Ascending aorta (tissue), 2 donors: Measurements from ENCODE around the gene PTPRE. TPM values are rescaled to one million over a fixed set of nuclear protein-coding genes. Genes with fewer than 3 reads are reported as not detected.

Source experiments
- DNase-seq, 2 donors: peaks; one replicate each; pipeline ENCODE4 v3.0.0-alpha.2; 2019; ENCODE audit warnings: low spot score in 2 of 2
- H3K27ac ChIP-seq, 2 donors: fragments of 200-600 bp; sonication (generic); one replicate each; pipeline ENCODE4 v1.5.1; 2016 to 2017; ENCODE audit warnings: mild to moderate bottlenecking in 1 of 2
- H3K27me3 ChIP-seq: fragments of 200-600 bp; sonication (generic); one replicate; pipeline ENCODE4 v1.5.1; 2017
- H3K36me3 ChIP-seq, 2 donors: fragments of 200-600 bp; sonication (generic); one replicate each; pipeline ENCODE4 v1.5.1; 2016
- H3K4me1 ChIP-seq, 2 donors: fragments of 200-600 bp; sonication (generic); one replicate each; pipeline ENCODE4 v1.5.1; 2016 to 2017; ENCODE audit warnings: mild to moderate bottlenecking in 1 of 2
- H3K4me3 ChIP-seq, 2 donors: fragments of 200-600 bp; sonication (generic); one replicate each; pipeline ENCODE4 v1.5.1; 2016 to 2017; ENCODE audit warnings: mild to moderate bottlenecking in 1 of 2
- H3K9me3 ChIP-seq, 2 donors: fragments of 200-600 bp; sonication (generic); one replicate each; pipeline ENCODE4 v1.5.1; 2016
- intact Hi-C: fragments of 100-400 bp; cut with DNase I; formaldehyde crosslinking; loops from one replicate; pipeline ENCODE4 v1.15.1; 2023
- total RNA-seq: library from RNA; depleted of rRNA; stranded (reverse); fragments of >200 nt; gene quantifications from one replicate; pipeline ENCODE4 v1.1.0, GENCODE V29; 2016
- TF ChIP-seq, protein P1 (sequence below), 3 experiments: fragments of 200-600 bp in 2 of 3; fragments of 450-650 bp in 1 of 3; sonication (generic) in 2 of 3; IDR thresholded peaks; one replicate each; pipeline ENCODE4 v1.5.1; 2016 to 2019; ENCODE audit warnings: antibody characterized with exemption in 3 of 3, mild to moderate bottlenecking in 1 of 3, moderate library complexity in 1 of 3

Gene PTPRE
- total RNA-seq, 1 donor from 2014 or later: 14.5 TPM

DNA sequence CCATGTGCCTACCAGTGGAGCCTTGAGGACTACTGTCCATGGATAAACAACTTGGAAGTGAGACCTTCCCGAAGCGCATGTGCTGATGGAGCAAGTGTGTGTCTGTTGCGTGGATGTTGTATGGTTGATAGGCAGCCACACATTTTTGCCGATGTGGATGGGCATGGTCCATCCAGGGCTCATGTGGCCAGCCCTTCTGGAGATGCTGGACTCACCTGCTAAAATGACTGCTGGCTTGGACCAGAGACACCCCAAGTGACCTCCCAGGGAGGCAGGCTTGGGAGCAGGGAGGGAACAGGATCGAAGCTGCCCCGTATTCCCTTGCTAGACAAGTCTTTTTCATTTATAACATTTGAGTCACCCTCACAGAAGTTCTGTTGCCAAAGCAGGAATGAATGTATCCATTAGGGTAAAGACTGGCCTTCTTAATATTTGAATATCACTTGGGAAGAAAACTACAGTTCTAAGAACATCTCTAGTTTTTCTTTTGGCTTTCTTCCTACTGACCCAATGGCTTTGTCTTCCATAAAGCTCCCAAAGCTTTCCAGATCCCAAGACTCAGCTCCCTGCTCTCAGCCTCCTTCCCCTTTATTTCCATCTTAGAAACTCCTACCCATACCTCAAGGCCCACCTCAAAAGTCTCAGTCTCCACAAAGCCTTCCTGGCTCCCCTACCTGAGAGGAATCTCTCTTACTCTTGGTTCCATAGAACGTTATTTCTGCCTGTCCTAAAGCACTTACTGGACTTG is 3.0 kb downstream of the PTPRE start:
- no peaks in the 10 kb centered on the region for H3K27me3 ChIP-seq
- H3K4me3 ChIP-seq: no peak overlapping the region
- DNase-seq: no peak
- H3K36me3 ChIP-seq: no peaks in the 10 kb centered on the region
- intact Hi-C loops: loop anchor here (5.0 kb wide), 2 partner anchors 67 to 82 kb away; no protein-coding TSS in a partner anchor
- H3K9me3 ChIP-seq: no peaks in the 10 kb centered on the region
- H3K4me1 ChIP-seq: peaks cover 0 to 11% of the 10 kb centered on the region in 2 donors
- TF ChIP-seq, protein P1, sequence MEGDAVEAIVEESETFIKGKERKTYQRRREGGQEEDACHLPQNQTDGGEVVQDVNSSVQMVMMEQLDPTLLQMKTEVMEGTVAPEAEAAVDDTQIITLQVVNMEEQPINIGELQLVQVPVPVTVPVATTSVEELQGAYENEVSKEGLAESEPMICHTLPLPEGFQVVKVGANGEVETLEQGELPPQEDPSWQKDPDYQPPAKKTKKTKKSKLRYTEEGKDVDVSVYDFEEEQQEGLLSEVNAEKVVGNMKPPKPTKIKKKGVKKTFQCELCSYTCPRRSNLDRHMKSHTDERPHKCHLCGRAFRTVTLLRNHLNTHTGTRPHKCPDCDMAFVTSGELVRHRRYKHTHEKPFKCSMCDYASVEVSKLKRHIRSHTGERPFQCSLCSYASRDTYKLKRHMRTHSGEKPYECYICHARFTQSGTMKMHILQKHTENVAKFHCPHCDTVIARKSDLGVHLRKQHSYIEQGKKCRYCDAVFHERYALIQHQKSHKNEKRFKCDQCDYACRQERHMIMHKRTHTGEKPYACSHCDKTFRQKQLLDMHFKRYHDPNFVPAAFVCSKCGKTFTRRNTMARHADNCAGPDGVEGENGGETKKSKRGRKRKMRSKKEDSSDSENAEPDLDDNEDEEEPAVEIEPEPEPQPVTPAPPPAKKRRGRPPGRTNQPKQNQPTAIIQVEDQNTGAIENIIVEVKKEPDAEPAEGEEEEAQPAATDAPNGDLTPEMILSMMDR (IDR thresholded peaks at IDR 0.05): no peak
- H3K27ac ChIP-seq: no peak overlapping the region

DNA sequence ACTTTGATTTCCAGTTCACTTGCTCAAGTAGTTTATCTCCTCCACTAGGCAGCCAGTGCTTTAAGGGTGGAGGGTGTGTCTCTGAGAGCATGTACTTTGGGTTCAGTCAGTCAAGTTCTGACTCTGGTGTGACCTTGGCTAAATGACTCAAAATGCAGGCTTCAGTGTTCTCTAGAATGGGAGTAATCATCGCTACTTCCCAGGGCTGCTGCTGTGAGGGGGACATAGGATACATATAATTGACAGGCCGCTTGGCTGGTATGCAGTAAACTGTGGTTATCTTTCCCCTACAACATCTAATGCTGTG is 3.5 kb downstream of the PTPRE start:
- peaks cover 0 to 11% of the 10 kb centered on the region in 2 donors for H3K4me1 ChIP-seq
- no peaks in the 10 kb centered on the region for H3K9me3 ChIP-seq
- TF ChIP-seq, protein P1 (IDR thresholded peaks at IDR 0.05): no peak
- H3K27ac ChIP-seq: no peak overlapping the region
- no peak overlapping the region for H3K4me3 ChIP-seq
- intact Hi-C loops: no loop called here
- H3K36me3 ChIP-seq: no peaks in the 10 kb centered on the region
- H3K27me3 ChIP-seq: no peaks in the 10 kb centered on the region
- no peak for DNase-seq

DNA sequence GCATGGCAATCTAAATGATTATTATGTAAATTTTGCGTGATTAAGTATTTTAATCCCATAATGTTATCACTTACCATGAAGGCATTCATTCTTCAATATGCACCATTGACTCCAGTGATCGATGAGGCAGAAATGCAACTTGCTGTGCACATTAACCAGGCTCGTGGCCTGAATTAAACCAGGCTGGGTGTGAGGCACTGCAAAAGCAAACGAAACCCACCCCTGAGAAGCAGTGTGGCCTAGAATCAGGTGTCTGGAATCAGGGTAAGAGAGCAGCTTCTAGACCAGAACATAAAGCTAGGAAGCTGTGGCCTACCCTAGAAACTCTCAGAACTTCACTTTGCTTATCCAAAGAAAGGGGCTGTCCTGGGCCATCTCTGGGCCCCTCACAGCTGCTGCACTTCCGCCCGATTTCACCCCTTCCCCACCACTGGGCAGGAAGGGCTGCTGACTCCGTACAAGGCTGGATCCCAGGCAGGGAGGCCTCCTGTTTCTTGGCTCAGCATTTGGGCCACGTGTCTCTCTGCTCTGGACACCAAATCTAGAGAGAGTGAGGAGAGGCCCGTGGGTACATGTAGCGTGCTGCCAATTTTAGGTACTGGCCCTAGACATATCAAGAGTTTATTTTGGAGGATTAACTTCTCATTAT is 4.4 kb downstream of the PTPRE start:
- intact Hi-C loops: no loop called here
- H3K4me1 ChIP-seq: peaks cover 0 to 11% of the 10 kb centered on the region in 2 donors
- no peak overlapping the region for H3K27ac ChIP-seq
- no peaks in the 10 kb centered on the region for H3K36me3 ChIP-seq
- H3K4me3 ChIP-seq: no peak overlapping the region
- TF ChIP-seq, protein P1 (IDR thresholded peaks at IDR 0.05): no peak
- no peak for DNase-seq
- H3K9me3 ChIP-seq: no peaks in the 10 kb centered on the region
- no peaks in the 10 kb centered on the region for H3K27me3 ChIP-seq

DNA sequence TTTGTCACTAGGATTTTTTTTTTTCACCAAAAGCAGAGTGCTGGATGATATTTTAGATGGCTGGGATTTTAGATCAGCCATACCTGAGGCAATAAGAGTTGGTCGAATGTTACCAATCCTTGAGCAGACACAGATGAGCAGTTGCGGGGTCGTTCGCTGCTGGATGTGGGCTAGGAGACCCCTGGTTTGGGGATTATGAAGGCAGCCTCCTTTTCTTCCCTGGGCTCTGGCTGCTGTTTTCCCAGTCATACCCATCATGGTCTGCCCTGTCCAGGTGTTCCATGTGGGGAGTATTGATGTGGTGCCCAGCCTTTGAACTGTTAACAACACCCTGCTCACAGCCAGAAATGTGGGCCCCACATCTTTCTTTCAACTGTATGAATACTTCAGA is 5.0 kb downstream of the PTPRE start:
- Histone ChIP-seq H3K27ac (no peak overlapping the region), H3K4me3 (no peak overlapping the region), H3K36me3 (no peaks in the 10 kb centered on the region), H3K9me3 (no peaks in the 10 kb centered on the region), H3K4me1 (peaks cover 0 to 11% of the 10 kb centered on the region in 2 donors), H3K27me3 (no peaks in the 10 kb centered on the region)
- TF ChIP-seq, protein P1 (IDR thresholded peaks at IDR 0.05): no peak
- no peak for DNase-seq
- intact Hi-C loops: no loop called here

DNA sequence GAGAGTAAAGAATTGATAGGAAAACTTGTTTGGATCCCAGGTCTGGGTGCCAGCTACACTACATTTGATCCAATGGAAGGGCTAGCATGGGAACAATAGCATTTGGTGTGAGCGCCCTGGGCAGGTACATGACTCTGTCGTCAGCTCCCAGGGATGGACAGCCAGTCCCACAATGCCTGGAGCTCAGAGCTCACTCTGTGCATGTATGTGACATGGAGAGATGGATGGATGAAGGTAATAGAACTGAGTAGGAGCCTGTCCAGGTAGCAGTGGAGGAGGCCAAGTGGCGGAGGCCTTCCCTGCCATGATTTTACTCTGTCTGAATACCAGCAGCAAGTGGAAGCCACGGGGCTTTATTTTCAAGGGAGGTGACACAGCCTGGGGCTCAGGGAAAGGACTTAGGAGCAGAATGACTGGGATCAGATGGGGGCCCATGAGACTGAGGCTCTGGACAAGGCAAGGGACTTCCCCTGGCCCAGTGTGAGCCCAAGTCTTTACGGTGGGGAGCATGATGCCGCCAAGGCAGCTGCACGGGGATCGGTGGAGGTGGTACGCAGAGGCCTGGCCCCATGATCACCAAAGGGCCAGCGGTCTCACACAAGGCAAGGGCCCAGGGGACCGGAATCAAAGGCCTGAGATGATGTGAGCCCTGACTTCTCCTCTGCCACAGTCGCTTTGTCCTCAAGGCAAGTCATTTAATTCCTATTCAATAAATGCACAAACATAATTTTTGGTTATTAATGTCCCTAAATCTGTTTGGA is 5.9 kb downstream of the PTPRE start:
- no peak for DNase-seq
- H3K27ac ChIP-seq: no peak overlapping the region
- intact Hi-C loops: no loop called here
- peaks cover 0 to 9% of the 10 kb centered on the region in 2 donors for H3K4me1 ChIP-seq
- no peak overlapping the region for H3K4me3 ChIP-seq
- TF ChIP-seq, protein P1 (IDR thresholded peaks at IDR 0.05): no peak
- no peaks in the 10 kb centered on the region for H3K9me3 ChIP-seq
- no peaks in the 10 kb centered on the region for H3K27me3 ChIP-seq
- no peaks in the 10 kb centered on the region for H3K36me3 ChIP-seq
